ENCODE data around the gene CYP3A5. TPM values are rescaled to one million over a fixed set of nuclear protein-coding genes. Genes with fewer than 3 reads are reported as not detected.
A peak's percentile ranks its signal among the peaks of the same experiment; 100 is the strongest.

CYP3A5 gene
- total and polyA plus RNA-seq, 2 of the 4 experiments (the other 2 are of a cell fraction) = not detected

- Histone ChIP-seq H3K79me1 (ENCODE audit: low read depth in 1 of 2, low read length in 2 of 2) (no peaks in the 10 kb centered on the region), H3K14ac (replicated peaks; ENCODE audit: low read depth, low read length) (no peak overlapping the region), H2AK5ac (ENCODE audit: low read depth, low read length) (no peak overlapping the region), H4K8ac (ENCODE audit: low read depth in 2 of 2, low read length in 2 of 2) (no peak overlapping the region), H3K27ac (ENCODE audit: insufficient read depth, low read length) (no peak overlapping the region), H3K56ac (ENCODE audit: extremely low read depth, insufficient read depth, low read length) (no peak overlapping the region), H3K4me1 (ENCODE audit: control insufficient read depth, insufficient read depth, low read length) (no peaks in the 10 kb centered on the region), H3K9me3 (ENCODE audit: control insufficient read depth, insufficient read depth, low read length) (no peaks in the 10 kb centered on the region), H4K91ac (ENCODE audit: insufficient read depth, low read depth, low read length) (no peak overlapping the region), H3K18ac (ENCODE audit: low read depth, low read length) (no peak overlapping the region), H2BK15ac (ENCODE audit: low read depth, low read length) (no peak overlapping the region), H3K4me3 (ENCODE audit: insufficient read depth, low read depth, low read length) (no peak overlapping the region), H3K4ac (ENCODE audit: low read depth, low read length) (no peak overlapping the region), H3K36me3 (ENCODE audit: control insufficient read depth, insufficient read depth, low read length) (no peaks in the 10 kb centered on the region), H3K9ac (ENCODE audit: low read depth, low read length) (no peak overlapping the region), H3K23ac (ENCODE audit: low read depth, low read length) (no peak overlapping the region), H3K9me1 (ENCODE audit: insufficient read depth, low read length) (0 out of 2 replicates have a peak, but pooled peaks cover 3% of the 10 kb centered on the region), H3K4me2 (ENCODE audit: low read depth, low read length) (no peak overlapping the region), H2AK9ac (replicated peaks; ENCODE audit: low read depth, low read length, poor library complexity) (no peak overlapping the region), H2BK120ac (ENCODE audit: low read depth, low read length) (no peak overlapping the region), H2BK20ac (ENCODE audit: low read depth, low read length) (no peak overlapping the region), H4K20me1 (ENCODE audit: insufficient read depth, low read length) (no peaks in the 10 kb centered on the region), H3K27me3 (ENCODE audit: control insufficient read depth, insufficient read depth, low read length) (no peaks in the 10 kb centered on the region), H2AFZ (replicated peaks; ENCODE audit: low read length, poor library complexity) (no peak overlapping the region), H4K5ac (ENCODE audit: low read depth, low read length) (no peak overlapping the region), H2BK5ac (ENCODE audit: low read depth, low read length, poor library complexity, severe bottlenecking) (no peak overlapping the region)
- no TSS peak for BruUV-seq (replicated peaks)
- dilution Hi-C loops (cut with HindIII; ENCODE audit: low sequenced_read_pairs, unreplicated experiment) = no loop called here
- CTCF ChIA-PET = no interaction called here
- in situ Hi-C loops (cut with MboI; ENCODE audit: low sequenced_read_pairs) = no loop called here
- ATAC-seq (ENCODE audit: low read depth) = no peak
- no CpG with 5 or more reads among the region's 3 CpGs for WGBS, 2 experiments (ENCODE audit: extremely low coverage in 2 of 2, insufficient read length in 1 of 2)
- intact Hi-C loops (cut with micrococcal nuclease) = no loop called here
- no peak for DNase-seq
- POLR2A ChIA-PET (ENCODE audit: unreplicated experiment) = no interaction called here
- TF ChIP-seq CTCF (conservative IDR thresholded peaks at IDR 0.05; ENCODE audit: low read depth, low read length) = no peak
- TF ChIP-seq CEBPB (IDR thresholded peaks at IDR 0.05; ENCODE audit: low read depth, low read length) = peak; percentile 57
- TF ChIP-seq SMC3 (IDR thresholded peaks at IDR 0.05; ENCODE audit: low read depth, low read length) = no peak
- no peak for TF ChIP-seq RFX5 (IDR thresholded peaks at IDR 0.05; ENCODE audit: low read depth, low read length)
- TF ChIP-seq CHD1 (IDR thresholded peaks at IDR 0.05; ENCODE audit: low read depth, low read length) = no peak
- TF ChIP-seq MAZ (IDR thresholded peaks at IDR 0.05; ENCODE audit: borderline replicate concordance, low read depth, low read length) = no peak
These were observed 10.0 kb downstream of the CYP3A5 start for GRCh38 chr7:99669782-99670181.

All from IMR-90 (cell line).